ENCODE measurements around the gene C1orf167.

DNA sequence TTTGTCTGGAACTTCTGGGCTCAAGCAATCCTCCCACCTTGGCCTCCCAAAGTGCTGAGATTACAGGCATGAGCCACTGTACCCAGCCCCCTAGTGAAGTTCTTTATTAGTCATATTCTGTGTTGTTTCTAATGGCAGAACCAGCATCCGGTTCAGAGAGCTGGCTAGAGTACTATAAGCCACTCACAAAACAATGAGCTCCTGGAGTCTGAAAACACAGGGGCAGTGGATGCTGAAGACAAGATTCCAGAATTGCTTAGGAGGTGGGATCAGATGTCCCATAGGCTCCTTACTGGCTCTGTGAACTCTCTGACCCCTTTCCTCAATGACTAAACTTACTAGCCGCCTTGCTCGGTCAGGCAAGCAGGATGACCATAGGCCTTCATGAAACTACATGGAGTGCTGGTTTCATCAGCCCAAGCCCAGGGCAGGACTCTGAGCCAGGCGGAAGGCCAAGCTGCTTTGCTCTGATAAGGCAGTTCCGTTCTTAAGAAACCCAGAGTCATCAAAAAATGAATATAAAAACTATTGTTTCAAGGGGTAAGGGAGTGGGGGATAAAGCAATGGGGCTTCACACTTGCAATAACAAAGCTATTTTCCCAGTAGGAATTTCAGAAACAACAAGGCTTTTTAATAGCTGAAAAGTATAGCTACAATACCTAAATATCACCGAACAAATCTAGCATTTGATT, 35.7 kb downstream of the C1orf167 start:
- TF ChIP-seq, protein P1, sequence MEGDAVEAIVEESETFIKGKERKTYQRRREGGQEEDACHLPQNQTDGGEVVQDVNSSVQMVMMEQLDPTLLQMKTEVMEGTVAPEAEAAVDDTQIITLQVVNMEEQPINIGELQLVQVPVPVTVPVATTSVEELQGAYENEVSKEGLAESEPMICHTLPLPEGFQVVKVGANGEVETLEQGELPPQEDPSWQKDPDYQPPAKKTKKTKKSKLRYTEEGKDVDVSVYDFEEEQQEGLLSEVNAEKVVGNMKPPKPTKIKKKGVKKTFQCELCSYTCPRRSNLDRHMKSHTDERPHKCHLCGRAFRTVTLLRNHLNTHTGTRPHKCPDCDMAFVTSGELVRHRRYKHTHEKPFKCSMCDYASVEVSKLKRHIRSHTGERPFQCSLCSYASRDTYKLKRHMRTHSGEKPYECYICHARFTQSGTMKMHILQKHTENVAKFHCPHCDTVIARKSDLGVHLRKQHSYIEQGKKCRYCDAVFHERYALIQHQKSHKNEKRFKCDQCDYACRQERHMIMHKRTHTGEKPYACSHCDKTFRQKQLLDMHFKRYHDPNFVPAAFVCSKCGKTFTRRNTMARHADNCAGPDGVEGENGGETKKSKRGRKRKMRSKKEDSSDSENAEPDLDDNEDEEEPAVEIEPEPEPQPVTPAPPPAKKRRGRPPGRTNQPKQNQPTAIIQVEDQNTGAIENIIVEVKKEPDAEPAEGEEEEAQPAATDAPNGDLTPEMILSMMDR (IDR thresholded peaks at IDR 0.05) = no peak
- TF ChIP-seq EZH2 (IDR thresholded peaks at IDR 0.05) = no peak
